Measurements from ENCODE around the gene PKP4.

PKP4 gene

DNA sequence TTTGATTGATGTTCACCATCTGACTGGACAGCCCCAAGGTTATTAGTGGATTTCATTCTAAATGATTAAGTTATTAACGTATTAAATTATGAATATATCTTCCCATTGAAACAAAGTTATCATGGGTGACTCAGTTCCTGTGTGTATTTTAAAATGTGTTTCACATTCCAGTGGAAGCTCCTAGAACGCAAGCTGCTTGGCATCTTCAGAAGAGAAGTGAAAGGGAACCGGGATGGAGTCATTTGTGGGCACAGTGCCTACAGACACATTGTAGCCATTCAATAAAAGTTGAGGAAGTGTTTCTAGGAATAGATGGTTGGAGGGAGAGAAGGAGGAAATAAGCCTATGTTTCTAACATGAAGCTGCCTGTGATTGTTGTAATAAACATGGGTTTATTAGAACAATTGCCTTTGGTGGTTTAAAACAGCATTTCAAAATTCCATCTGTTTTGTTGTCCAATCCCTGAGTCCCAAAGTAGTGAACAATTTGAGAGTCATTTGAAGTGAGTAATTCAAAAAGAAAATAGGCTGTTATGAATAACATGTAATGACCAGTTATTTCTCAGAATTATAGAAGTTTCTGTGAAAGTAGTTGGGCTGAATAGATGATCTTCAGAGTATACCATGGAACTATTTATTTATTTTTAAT is 143.5 kb downstream of the PKP4 start:
- no peak overlapping the region for H3K4me3 ChIP-seq (ENCODE audit: low read depth, low read length)
- TF ChIP-seq, protein P1, sequence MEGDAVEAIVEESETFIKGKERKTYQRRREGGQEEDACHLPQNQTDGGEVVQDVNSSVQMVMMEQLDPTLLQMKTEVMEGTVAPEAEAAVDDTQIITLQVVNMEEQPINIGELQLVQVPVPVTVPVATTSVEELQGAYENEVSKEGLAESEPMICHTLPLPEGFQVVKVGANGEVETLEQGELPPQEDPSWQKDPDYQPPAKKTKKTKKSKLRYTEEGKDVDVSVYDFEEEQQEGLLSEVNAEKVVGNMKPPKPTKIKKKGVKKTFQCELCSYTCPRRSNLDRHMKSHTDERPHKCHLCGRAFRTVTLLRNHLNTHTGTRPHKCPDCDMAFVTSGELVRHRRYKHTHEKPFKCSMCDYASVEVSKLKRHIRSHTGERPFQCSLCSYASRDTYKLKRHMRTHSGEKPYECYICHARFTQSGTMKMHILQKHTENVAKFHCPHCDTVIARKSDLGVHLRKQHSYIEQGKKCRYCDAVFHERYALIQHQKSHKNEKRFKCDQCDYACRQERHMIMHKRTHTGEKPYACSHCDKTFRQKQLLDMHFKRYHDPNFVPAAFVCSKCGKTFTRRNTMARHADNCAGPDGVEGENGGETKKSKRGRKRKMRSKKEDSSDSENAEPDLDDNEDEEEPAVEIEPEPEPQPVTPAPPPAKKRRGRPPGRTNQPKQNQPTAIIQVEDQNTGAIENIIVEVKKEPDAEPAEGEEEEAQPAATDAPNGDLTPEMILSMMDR (IDR thresholded peaks at IDR 0.05; ENCODE audit: low read depth, low read length): no peak

DNA sequence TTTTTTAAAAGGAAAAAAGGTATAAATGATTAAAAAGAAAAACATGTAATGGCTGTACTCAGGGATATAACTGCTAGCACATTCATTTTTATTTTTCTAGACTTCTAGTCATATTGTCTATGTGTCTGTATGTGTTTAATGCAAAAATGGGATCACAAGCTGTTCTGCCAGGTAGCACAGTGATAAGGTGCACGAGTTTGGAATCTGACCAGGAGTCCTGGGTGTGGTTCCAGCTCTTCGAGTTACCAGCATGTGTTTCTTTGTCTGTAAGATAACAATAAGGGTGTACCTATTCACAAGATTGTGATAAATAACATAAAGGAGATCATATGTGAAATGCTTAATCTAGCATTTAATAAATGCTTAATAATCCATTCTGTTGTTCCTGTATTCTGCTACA is 145.3 kb downstream of the PKP4 start:
- TF ChIP-seq, protein P1 (IDR thresholded peaks at IDR 0.05; ENCODE audit: low read depth, low read length): no peak
- H3K4me3 ChIP-seq (ENCODE audit: low read depth, low read length): no peak overlapping the region

DNA sequence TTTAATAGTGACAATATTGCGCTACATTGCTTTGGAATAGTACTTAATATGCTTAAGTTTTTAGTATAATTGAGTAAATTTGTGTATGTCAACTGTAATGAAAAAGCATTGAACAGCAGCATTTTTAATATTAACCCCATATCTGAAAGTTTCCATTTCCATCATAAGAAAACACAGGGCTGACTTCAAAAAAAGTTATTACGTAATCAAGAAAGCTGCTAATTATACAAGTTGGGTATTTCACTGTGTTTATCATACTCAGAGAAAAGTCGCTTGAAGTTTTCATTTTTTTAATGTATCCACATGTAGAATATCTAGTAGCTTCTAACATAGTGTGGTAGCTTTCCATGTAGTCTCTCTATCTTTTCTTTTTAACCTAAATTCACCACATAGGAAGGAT is 146.5 kb downstream of the PKP4 start:
- TF ChIP-seq, protein P1 (IDR thresholded peaks at IDR 0.05; ENCODE audit: low read depth, low read length): no peak
- no peak overlapping the region for H3K4me3 ChIP-seq (ENCODE audit: low read depth, low read length)

DNA sequence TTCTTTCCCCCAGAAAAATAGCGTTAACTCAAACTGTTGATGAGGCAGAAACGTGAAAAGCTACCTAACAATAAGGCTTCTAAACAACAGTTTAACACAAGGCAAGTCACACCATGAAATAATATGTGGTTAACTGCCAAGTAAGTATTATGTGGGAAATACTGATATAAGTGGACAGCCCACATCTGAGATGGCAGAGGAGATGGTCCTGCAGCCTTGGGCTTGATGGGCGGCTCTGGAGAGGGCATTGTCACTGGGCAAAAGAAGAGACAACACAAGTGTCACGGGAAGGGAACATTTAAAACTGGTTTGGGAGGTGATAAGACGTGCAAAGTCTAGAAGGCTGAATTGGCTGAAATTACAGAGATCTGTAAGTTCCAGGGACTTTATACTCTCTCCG is 147.2 kb downstream of the PKP4 start:
- TF ChIP-seq, protein P1 (IDR thresholded peaks at IDR 0.05; ENCODE audit: low read depth, low read length): no peak
- no peak overlapping the region for H3K4me3 ChIP-seq (ENCODE audit: low read depth, low read length)

DNA sequence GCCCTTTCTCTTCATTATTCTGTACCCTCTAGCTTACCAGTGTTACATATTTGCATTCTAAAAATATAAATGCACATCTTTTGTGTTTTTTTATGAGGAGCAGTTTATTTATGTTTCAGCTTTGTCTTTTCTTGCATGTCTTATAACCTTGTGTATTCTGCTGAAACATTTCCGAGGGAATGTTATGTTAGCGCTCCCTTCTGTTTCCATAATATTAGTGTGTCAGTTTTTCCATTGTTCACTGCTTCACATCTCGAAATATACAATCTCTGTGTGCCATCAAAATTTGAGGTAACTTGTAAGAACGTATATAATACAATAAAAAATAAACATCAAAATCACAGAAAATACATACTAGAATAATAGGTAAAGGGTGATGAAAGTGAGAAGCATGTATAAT is 153.3 kb downstream of the PKP4 start:
- H3K4me3 ChIP-seq (ENCODE audit: low read depth, low read length): no peak overlapping the region
- TF ChIP-seq, protein P1 (IDR thresholded peaks at IDR 0.05; ENCODE audit: low read depth, low read length): no peak

DNA sequence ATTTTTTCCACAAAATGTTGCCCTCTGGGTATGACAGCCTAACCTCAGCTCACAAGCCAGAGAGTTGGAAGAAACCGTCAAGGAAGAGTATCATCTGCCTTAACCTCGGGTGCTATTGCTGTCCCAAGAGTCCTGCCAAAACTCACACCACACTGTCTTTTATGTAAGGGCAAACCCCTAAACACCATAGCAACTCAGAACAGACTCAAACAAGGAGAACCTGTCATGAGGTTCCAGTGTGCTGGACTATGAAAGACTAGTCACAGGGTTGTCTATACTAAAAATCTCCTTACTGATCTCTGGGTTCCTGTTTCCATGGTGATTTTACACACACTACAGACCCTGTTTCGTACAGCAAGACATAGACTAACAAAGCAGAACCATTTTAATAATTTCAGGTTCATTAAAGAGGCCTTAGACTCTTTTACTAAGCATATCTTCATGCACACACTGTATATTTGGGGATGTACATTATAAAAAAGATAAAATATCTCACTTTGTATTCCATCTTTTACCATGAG is 159.8 kb downstream of the PKP4 start:
- TF ChIP-seq, protein P1 (IDR thresholded peaks at IDR 0.05; ENCODE audit: low read depth, low read length): no peak
- H3K4me3 ChIP-seq (ENCODE audit: low read depth, low read length): no peak overlapping the region

DNA sequence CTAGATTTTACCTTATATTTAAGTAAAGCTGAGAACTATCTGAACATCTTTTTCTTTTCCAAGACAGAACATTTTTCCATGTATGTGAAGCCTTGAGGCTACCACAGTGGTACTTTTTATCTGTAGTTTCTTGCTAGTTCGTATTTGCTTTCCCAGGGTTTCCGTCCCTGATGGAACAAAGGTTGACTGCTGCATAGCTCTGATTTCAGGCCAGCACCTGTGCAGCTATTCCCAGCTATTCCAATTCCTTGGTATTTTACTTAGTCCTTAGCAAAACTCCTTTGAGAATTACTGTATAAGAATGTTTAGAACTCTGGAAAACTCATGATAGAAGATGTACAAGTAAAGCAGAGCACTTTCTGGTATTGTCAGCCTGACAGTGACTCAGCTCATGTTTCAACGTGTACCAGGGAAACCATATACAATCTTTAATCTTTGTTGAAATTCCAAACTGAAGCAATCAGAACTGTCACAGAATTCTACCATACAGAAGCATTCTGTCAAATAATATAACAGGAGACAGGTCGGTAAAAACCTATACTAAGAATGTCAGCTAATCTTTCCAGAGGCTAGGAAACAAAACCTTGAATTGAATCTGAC is 162.2 kb downstream of the PKP4 start:
- H3K4me3 ChIP-seq (ENCODE audit: low read depth, low read length): no peak overlapping the region
- TF ChIP-seq, protein P1 (IDR thresholded peaks at IDR 0.05; ENCODE audit: low read depth, low read length): no peak
